GM18873 (cell line): Measurements from ENCODE around the gene CDHR3.

Source experiments
- ATAC-seq: cut with Tn5 transposase; IDR thresholded peaks from one replicate; pipeline ENCODE4 v1.9.1; 2021; ENCODE audit warnings: mild to moderate bottlenecking, moderate library complexity, moderate number of reproducible peaks; ENCODE audit not compliant: unreplicated experiment, low FRiP score

The CDHR3 gene

GRCh38 chr7:106047818-106048705 lies 85.0 kb downstream of the CDHR3 start:
- ATAC-seq: no peak

- ATAC-seq: no peak
These were observed 85.6 kb downstream of the CDHR3 start for GRCh38 chr7:106048706-106049020.

- ATAC-seq: no peak
These were observed 86.2 kb downstream of the CDHR3 start for GRCh38 chr7:106049139-106049752.

GRCh38 chr7:106050002-106050745 lies 87.1 kb downstream of the CDHR3 start:
- no peak for ATAC-seq

- ATAC-seq: no peak
These were observed 87.7 kb downstream of the CDHR3 start for GRCh38 chr7:106050746-106051117.

- no peak for ATAC-seq
These were observed 89.6 kb downstream of the CDHR3 start for GRCh38 chr7:106052681-106053080.

GRCh38 chr7:106053109-106053508 lies 90.0 kb downstream of the CDHR3 start:
- no peak for ATAC-seq

- ATAC-seq: no peak
These were observed 91.3 kb downstream of the CDHR3 start for GRCh38 chr7:106054156-106054910.

- no peak for ATAC-seq
These were observed 92.0 kb downstream of the CDHR3 start for GRCh38 chr7:106054971-106055532.

GRCh38 chr7:106056513-106057203 lies 93.6 kb downstream of the CDHR3 start:
- peak; percentile 36 for ATAC-seq

- no peak for ATAC-seq
These were observed 94.3 kb downstream of the CDHR3 start for GRCh38 chr7:106057204-106057961.

GRCh38 chr7:106057962-106058927 lies 95.2 kb downstream of the CDHR3 start:
- peak; percentile 48 for ATAC-seq

- no peak for ATAC-seq
These were observed 95.9 kb downstream of the CDHR3 start for GRCh38 chr7:106058928-106059324.

- ATAC-seq: no peak
These were observed 96.5 kb downstream of the CDHR3 start for GRCh38 chr7:106059556-106059955.

GRCh38 chr7:106060394-106060920 lies 97.4 kb downstream of the CDHR3 start:
- ATAC-seq: no peak

- ATAC-seq: no peak
These were observed 98.4 kb downstream of the CDHR3 start for GRCh38 chr7:106061301-106061979.

- ATAC-seq: no peak
These were observed 98.9 kb downstream of the CDHR3 start for GRCh38 chr7:106062006-106062405.
